ENCODE measurements around the gene AK9. TPM values are rescaled to one million over a fixed set of nuclear protein-coding genes. Genes with fewer than 3 reads are reported as not detected.
"Not testable (repeated sequence)": the region's sequence is repeated elsewhere in the genome, so short reads cannot be mapped to it uniquely, and the experiment has no call there.

AK9 gene
- total and polyA plus RNA-seq, 10 of the 15 experiments (the other 5 are each of a cell fraction or from before 2014, with no cell fraction given) = 2.1 to 7.4 (median 4.2) TPM

GRCh38 chr6:109708099-109708498 lies 17.1 kb upstream of the AK9 start:
- H4K20me1 ChIP-seq (ENCODE audit: control insufficient read depth, insufficient read depth); H3K27me3 ChIP-seq (replicated peaks in 1 of 2; ENCODE audit: control insufficient read depth in 2 of 2, insufficient read depth in 2 of 2, low read length in 1 of 2); H2AFZ ChIP-seq (ENCODE audit: control insufficient read depth, low read depth, low read length); in situ Hi-C loops (cut with MboI); ATAC-seq; DNase-seq (ENCODE audit: low read depth, low spot score); H3K4me3 ChIP-seq; BruUV-seq (replicated peaks); H3K27ac ChIP-seq (ENCODE audit: control insufficient read depth, insufficient read depth); FAIRE-seq; H3K9me3 ChIP-seq (replicated peaks; ENCODE audit: control insufficient read depth, insufficient read depth, low read length); H3K36me3 ChIP-seq (ENCODE audit: control insufficient read depth in 2 of 2, insufficient read depth in 2 of 2, low read length in 1 of 2); H3K4me2 ChIP-seq (ENCODE audit: control insufficient read depth, insufficient read depth); SMC1A ChIA-PET (ENCODE audit: uncharacterized antibody, unreplicated experiment); POLR2A ChIA-PET; intact Hi-C loops (cut with micrococcal nuclease; ENCODE audit: unreplicated experiment); H3K79me2 ChIP-seq (ENCODE audit: control insufficient read depth, insufficient read depth, low read length); H3K9ac ChIP-seq (ENCODE audit: control insufficient read depth, insufficient read depth, low read length); H3K4me1 ChIP-seq (ENCODE audit: control insufficient read depth, insufficient read depth, low read length): not testable (repeated sequence)
- CTCF ChIA-PET = interaction anchor here (2.1 kb wide), 1 partner anchor 331 kb away, joined by 14 read pairs; no protein-coding TSS in a partner anchor
- WGBS (ENCODE audit: insufficient coverage, insufficient replicate concordance, low lambda C conversion rate, missing lambda C conversion rate) = 51% methylated on average over 2 of the region's 2 CpGs
- RAD21 ChIA-PET (ENCODE audit: unreplicated experiment) = interaction anchor here (1.7 kb wide), 1 partner anchor 331 kb away, joined by 4 read pairs; no protein-coding TSS in a partner anchor

DNA sequence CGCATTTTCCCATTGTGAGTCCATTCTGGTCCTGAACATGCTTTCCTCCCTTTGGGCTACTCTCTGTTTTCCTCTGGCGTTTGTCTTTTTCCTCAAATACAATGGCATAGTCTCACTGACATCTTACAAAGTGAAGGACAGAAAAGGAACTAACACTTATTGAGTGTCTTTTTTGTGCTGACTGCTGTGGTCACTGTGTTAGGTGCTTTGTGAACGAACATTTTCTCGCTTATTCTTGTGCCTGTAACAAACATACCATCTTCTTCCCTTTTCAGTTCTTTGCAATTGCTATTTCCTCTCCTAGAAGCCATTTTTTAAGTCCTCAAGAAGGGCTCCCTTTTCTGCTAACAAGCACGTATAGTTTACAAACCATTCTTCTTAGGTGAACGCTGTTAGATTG lies 15.5 kb upstream of the AK9 start:
- Histone ChIP-seq H2AFZ (ENCODE audit: control insufficient read depth, low read depth, low read length) (no peak overlapping the region), H3K27me3 (replicated peaks in 1 of 2; ENCODE audit: control insufficient read depth in 2 of 2, insufficient read depth in 2 of 2, low read length in 1 of 2) (no peaks in the 10 kb centered on the region), H4K20me1 (ENCODE audit: control insufficient read depth, insufficient read depth) (no peaks in the 10 kb centered on the region), H3K4me3 (no peak overlapping the region), H3K4me1 (ENCODE audit: control insufficient read depth, insufficient read depth, low read length) (no peaks in the 10 kb centered on the region; the same call in 1 of the 2 replicates), H3K9me3 (replicated peaks; ENCODE audit: control insufficient read depth, insufficient read depth, low read length) (peaks cover 1% of the 10 kb centered on the region; the same call in 2 of the 3 replicates), H3K27ac (ENCODE audit: control insufficient read depth, insufficient read depth) (no peak overlapping the region), H3K9ac (ENCODE audit: control insufficient read depth, insufficient read depth, low read length) (no peak overlapping the region), H3K36me3 (ENCODE audit: control insufficient read depth in 2 of 2, insufficient read depth in 2 of 2, low read length in 1 of 2) (no peaks in the 10 kb centered on the region), H3K79me2 (ENCODE audit: control insufficient read depth, insufficient read depth, low read length) (no peaks in the 10 kb centered on the region), H3K4me2 (ENCODE audit: control insufficient read depth, insufficient read depth) (no peak overlapping the region)
- ChIA-PET POLR2A (no interaction called here), SMC1A (ENCODE audit: uncharacterized antibody, unreplicated experiment) (interaction anchor here (0.9 to 1.0 kb wide), 2 partner anchors 332 to 333 kb away, joined by 3 to 7 read pairs; no protein-coding TSS in a partner anchor), CTCF (interaction anchor here (1.0 to 2.3 kb wide), 2 partner anchors 53 to 333 kb away, joined by 6 to 13 read pairs; no protein-coding TSS in a partner anchor), RAD21 (ENCODE audit: unreplicated experiment) (interaction anchor here (8.0 kb wide), 1 partner anchor 332 kb away, joined by 143 read pairs; no protein-coding TSS in a partner anchor)
- no TSS peak for BruUV-seq (replicated peaks)
- intact Hi-C loops (cut with micrococcal nuclease; ENCODE audit: unreplicated experiment) (no loop called here), in situ Hi-C loops (cut with MboI) (no loop called here)
- ATAC-seq = no peak
- WGBS (ENCODE audit: insufficient coverage, insufficient replicate concordance, low lambda C conversion rate, missing lambda C conversion rate) = 79% methylated on average over 6 of the region's 6 CpGs
- FAIRE-seq = no peak
- DNase-seq (ENCODE audit: low read depth, low spot score) = no peak
- TF ChIP-seq GATAD2B (conservative IDR thresholded peaks at IDR 0.05; ENCODE audit: low read depth) = no peak
- no peak for TF ChIP-seq ETV6 (conservative IDR thresholded peaks at IDR 0.05 in 1 of 2, IDR thresholded peaks at IDR 0.05 in 1 of 2; ENCODE audit: borderline replicate concordance in 1 of 2, low read depth in 1 of 2)
- TF ChIP-seq JUNB (IDR thresholded peaks at IDR 0.05) = no peak
- no peak for TF ChIP-seq MTA2 (IDR thresholded peaks at IDR 0.05; ENCODE audit: low read depth)
- TF ChIP-seq WRNIP1 (IDR thresholded peaks at IDR 0.05; ENCODE audit: borderline replicate concordance, low read depth, low read length) = no peak
- no peak for TF ChIP-seq ASH2L (IDR thresholded peaks at IDR 0.05; ENCODE audit: borderline replicate concordance, low read depth)
- TF ChIP-seq, protein P1, sequence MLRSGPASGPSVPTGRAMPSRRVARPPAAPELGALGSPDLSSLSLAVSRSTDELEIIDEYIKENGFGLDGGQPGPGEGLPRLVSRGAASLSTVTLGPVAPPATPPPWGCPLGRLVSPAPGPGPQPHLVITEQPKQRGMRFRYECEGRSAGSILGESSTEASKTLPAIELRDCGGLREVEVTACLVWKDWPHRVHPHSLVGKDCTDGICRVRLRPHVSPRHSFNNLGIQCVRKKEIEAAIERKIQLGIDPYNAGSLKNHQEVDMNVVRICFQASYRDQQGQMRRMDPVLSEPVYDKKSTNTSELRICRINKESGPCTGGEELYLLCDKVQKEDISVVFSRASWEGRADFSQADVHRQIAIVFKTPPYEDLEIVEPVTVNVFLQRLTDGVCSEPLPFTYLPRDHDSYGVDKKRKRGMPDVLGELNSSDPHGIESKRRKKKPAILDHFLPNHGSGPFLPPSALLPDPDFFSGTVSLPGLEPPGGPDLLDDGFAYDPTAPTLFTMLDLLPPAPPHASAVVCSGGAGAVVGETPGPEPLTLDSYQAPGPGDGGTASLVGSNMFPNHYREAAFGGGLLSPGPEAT (IDR thresholded peaks at IDR 0.05; ENCODE audit: low read depth) = no peak
- TF ChIP-seq TCF7 (IDR thresholded peaks at IDR 0.05; ENCODE audit: borderline replicate concordance) = no peak
- TF ChIP-seq, protein P2, sequence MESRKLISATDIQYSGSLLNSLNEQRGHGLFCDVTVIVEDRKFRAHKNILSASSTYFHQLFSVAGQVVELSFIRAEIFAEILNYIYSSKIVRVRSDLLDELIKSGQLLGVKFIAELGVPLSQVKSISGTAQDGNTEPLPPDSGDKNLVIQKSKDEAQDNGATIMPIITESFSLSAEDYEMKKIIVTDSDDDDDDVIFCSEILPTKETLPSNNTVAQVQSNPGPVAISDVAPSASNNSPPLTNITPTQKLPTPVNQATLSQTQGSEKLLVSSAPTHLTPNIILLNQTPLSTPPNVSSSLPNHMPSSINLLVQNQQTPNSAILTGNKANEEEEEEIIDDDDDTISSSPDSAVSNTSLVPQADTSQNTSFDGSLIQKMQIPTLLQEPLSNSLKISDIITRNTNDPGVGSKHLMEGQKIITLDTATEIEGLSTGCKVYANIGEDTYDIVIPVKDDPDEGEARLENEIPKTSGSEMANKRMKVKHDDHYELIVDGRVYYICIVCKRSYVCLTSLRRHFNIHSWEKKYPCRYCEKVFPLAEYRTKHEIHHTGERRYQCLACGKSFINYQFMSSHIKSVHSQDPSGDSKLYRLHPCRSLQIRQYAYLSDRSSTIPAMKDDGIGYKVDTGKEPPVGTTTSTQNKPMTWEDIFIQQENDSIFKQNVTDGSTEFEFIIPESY (IDR thresholded peaks at IDR 0.05) = no peak
- TF ChIP-seq, protein P3, sequence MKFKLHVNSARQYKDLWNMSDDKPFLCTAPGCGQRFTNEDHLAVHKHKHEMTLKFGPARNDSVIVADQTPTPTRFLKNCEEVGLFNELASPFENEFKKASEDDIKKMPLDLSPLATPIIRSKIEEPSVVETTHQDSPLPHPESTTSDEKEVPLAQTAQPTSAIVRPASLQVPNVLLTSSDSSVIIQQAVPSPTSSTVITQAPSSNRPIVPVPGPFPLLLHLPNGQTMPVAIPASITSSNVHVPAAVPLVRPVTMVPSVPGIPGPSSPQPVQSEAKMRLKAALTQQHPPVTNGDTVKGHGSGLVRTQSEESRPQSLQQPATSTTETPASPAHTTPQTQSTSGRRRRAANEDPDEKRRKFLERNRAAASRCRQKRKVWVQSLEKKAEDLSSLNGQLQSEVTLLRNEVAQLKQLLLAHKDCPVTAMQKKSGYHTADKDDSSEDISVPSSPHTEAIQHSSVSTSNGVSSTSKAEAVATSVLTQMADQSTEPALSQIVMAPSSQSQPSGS (IDR thresholded peaks at IDR 0.05; ENCODE audit: low read length) = no peak
- no peak for TF ChIP-seq ZSCAN29 (IDR thresholded peaks at IDR 0.05)
- no peak for TF ChIP-seq KAT2A (conservative IDR thresholded peaks at IDR 0.05; ENCODE audit: control insufficient read depth, low read depth, low read length)
- no peak for TF ChIP-seq PML (IDR thresholded peaks at IDR 0.05; ENCODE audit: low read length)

Measured in GM12878 (cell line).